NCI-H526 (cell line): ENCODE results near the gene MINDY4.
"Not testable (repeated sequence)": the region's sequence is repeated elsewhere in the genome, so short reads cannot be mapped to it uniquely, and the experiment has no call there.

Experiments
- DNase-seq, 2 experiments: peaks; one replicate each; lab custom pipeline; 2025; lab: John Stamatoyannopoulos, UW

Gene MINDY4

DNA sequence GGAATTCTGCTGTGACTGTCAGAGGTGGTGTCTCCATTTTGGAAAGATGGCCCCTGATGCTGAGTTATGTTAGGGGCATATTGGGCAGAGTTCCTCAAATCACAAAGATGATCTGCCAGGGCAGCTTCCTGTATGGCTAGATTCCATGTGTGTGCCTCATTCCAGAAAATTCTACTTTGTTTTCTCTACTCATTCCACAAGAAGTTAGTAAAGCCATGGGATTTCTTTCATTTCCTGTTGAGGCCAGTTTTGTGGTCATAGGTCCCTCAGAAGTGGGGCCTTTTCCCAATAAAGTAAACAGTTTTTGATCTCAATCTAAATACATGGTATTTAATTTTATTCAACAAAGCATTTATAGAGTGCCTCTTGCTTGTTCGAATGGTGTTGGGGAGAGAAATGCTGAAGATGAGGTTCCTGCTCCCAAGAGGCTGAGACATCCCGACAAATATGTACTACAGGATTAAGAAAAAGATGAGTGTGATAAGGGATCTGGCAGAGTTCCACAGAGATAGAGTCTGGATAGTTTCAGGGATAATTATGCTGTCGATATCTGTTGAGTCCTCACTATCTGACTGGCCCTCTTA is 33.0 kb downstream of the MINDY4 start:
- DNase-seq: no peak

DNA sequence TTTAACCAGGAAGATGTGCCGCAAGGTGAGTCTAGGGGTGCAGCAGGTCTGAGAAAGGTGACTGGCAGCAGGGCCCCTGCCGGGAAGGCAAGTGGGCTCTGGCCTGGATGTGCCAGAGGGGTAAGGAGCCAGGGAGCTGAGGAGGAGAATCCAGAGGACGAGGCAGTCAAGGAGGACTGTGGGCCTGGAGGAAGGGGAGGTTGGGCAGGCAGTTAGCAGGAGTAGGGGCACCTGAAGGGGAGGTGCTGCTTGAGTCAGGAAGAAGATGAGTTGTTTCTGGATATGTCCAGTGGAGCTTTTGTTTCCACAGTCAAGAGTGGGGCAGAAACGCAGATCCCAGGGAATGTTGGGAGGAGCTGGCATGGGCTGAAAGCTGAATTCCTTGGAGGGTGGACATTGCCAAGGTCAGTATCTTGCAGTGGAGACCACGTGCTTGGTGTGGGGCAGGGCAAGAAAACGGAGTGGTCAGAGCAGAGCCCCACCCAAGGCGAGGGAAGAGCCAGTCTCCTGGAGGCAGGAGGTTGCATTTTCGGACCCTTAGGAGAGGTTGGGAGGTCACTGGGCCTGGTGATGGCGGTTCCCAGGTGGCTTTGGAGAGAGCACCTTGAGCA is 34.0 kb downstream of the MINDY4 start:
- no peak for DNase-seq

DNA sequence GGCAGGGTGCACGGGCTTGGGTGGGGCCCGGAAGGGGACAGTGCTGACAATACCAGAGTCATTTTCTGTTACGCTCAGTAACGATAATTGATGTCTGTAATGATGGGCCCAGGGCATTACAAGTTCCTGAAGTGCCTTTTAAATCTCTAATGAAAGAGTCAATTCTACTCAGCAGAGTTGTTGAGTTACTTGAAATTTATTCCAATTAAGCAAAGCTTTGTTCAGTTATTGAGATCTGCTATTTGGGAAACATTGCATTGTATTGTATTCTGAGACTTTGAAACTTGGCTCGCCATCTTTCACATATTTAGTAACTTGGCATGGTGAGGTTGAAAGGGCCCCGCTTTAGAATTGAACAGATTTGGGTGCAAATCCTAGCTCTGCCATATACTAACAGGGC is 34.7 kb downstream of the MINDY4 start:
- DNase-seq: no peak

DNA sequence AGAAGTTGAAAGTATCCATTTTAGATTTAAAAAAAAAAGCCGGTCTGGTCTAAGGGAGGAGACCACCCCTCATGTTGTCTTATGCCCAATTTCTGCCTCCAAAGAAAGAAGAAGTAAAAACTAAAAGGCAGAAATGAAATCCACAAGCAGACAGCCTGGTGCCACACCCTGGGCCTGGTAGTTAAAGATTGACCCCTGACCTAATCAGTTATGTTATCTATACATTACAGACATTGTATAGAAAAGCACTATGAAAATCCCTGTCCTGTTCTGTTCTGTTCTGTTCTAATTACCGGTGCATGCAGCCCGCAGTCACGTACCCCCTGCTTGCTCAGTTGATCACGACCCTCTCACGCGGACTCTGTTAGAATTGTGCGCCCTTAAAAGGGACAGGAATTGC is 36.3 kb downstream of the MINDY4 start:
- DNase-seq: not testable (repeated sequence)

DNA sequence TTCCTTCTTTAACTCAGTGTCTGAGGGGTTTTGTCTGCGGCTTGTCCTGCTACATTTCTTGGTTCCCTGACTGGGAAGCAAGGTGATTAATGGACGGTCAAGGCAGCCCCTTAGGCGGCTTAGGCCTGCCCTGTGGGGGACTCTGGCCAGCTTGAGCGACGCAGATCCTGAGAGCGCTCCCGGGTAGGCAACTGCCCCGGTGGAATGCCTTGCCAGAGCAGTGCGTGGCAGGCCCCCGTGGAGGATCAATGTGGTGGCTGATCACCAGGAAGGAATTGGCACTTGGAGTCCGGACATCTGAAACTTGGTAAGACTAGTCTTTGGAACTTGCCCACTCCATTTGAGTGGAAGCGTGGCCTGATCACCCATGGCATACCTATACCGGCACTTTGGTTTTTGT is 36.7 kb downstream of the MINDY4 start:
- DNase-seq: not testable (repeated sequence)

DNA sequence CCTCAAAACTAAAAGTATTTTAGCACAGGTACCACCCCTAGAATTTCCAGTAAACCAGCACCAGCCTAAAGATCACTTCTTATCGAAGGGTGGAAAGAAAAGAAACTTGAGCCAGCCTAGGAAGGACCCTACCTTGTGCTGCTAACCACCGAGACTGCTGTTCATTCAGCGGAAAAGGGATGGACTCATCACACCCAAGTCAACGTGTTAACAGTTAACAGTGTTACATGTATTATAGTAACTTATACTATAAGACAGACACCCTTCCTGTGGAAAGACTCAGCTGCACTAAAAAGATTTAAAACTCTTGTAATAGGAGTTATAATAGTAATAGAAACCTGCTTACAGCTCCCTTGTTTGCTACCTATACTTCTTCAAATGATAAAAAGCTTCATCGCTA is 39.8 kb downstream of the MINDY4 start:
- DNase-seq: no peak

DNA sequence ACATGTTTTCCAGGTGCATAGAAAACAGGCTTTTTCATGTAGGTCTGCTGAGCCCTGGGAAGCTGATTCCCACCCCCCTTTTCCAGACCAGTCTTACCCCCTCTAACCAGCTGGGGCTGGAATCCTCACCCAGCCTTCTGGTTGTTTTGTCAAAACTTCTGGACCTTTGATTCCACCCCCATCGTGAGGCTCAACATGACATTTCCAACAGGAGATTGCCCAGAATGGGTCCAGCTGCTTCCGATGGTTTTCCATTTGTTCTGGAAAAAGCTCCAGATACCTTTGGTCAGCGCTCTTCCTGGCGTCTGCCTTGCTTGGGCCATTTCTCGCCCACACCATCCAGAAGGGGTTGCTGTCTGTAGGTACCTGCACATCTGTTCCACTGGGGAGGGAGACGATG is 41.5 kb downstream of the MINDY4 start:
- DNase-seq: no peak

DNA sequence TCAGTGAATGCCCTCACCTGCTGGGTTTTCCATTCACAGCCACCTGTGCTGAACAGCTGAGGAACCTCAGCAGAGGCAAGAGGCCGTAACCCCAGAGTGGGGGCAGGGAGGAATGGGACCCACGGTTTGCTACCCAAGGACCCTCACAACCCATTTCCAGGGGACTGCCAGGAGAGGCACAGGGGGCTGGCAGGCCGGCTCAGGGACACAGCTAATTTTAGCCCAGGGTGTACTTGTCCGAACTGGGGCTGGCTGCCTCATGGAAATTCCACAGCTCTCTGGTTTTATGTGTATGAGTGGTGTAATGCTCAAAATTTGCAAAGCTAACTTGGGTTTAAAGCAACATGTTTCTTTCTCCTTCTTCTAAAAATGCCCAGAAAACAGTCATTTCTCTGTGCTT is 42.2 kb downstream of the MINDY4 start:
- DNase-seq: no peak

DNA sequence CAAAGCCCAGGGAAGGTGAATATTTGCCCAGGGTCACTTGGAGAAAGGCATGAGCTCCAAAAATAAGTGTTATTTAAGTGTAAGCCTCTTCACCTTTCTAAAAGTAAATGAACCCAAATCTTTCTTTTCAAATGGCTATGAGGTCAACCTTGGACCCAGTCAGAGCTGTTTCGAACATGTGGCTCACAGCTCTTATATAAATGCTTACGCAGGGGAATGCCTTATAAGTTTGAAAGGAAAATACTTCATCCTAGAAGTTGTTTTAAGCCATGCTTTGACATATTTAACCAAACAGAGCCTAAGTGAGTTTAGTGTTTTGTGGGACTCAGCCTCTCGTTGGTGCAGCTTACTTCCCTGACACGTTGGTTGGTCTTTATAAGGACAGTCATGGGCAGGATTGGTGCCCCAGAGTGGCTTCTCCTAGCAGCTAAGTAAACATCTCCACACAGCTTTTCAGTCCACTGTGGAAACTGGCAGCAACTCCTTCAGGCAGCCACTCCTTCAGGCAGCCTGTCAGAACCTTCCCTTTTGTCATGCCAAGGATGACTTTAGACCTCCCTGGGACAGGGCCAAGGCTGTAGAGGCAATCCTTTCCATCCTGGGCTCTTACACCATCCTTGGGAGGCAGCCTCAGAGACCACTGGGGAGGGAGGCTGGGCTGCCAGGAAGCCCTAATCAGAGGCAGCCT is 43.6 kb downstream of the MINDY4 start:
- no peak for DNase-seq

DNA sequence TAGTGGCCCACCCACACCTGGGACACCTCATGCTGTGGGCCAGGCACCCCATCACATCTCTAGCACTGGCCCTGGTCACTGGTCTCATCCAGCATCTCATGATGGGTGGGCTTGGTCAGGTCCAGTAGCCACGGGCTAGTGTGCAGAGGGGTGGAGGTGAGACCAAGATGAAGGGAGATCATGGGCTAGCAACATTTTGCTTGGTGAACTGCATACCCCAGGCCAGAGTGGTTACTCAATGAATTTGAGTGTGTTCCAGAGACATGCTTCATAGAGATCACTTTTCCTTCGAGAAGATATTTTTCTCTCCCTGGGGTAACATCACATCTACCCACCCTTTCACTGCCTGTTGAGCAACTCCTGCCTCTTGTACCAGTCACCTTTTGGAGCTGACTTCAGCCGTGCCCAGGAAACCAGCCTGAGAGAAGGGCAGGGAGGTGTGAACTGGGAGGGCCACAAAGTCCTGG is 44.2 kb downstream of the MINDY4 start:
- no peak for DNase-seq

DNA sequence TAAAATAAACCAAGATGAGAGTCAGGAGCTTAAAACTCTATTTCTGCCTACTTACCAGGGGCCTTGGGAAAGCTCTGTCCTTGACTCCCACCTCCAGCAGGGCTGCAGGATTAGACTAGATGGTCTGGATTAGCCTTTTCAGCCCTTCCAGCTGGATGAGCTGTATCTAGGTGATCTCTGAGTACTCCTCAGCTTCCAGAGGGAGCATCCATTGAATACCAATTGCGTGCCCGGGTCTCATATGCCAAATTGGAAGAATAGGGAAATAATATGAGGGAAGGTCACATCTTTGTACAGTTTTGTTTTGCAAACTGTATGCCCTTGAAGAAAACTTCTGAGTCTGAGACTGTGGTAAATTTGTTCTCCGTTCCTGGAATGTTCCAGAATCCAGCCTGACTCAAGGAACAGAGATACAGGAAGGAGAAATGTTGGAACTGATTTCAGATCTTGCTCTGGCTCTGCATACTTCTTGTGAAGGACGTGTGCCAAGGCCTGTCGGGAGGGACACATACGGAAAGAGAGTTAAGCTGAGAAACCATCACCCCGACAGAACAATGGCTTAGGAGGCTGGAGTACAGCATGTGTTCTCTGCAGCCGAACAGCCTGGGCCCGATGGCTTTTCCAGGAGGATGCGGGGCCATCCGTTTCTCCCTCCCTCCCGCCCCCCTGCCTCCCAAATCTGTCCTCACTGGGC is 44.9 kb downstream of the MINDY4 start:
- no peak for DNase-seq

DNA sequence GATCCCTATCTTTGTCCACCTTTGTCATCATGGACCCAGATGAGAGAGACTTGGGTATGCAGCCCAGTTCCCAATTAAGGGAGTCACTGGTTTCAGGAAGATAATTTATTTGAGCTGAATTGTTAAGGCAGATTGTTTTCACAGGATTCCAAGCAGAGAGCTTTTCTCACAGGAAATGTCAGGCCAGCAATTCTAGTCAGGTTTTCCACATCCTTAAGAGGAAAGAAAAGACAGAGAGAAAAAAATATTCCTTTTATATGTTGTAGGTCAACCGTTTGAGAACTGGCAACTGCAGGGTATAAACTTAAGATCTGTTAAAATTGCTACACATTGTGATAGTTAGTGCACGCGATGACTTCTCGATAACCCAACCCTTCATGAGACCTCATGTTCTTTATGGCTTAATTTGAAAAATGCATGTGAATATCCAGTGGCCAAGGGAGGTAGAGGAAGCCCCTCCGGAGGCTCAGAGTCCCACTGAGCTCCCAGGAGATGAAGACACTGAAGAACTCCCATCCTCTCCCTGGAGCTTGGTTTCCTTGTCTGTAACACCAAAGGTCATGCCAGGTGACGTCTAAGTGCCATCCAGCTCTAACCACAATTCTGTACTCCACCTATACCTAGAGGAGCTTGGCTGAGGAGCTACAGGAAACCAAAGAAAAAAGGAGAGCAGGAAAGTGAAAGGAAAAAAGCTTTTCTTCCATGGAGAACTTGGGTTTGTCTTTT is 45.6 kb downstream of the MINDY4 start:
- no peak for DNase-seq

DNA sequence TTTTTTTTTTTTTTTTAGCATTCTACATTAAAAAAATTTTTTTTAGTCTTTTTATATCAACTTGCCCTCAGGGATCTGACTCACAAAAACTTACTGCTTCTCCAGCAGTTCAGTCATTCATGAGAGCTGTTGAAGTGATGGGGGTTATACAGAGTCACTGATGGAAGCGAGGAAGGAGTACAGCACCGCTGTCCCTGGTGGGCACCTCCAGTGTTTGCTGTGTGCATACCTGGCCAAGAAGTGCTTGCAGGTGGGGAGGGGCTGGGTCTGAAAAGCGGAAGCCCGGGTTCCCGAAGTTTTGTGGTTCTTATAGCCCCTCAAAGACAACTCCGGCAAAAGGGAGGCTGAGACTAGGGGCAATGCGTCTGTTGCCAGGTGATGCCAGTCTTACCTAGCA is 46.2 kb downstream of the MINDY4 start:
- DNase-seq: no peak

DNA sequence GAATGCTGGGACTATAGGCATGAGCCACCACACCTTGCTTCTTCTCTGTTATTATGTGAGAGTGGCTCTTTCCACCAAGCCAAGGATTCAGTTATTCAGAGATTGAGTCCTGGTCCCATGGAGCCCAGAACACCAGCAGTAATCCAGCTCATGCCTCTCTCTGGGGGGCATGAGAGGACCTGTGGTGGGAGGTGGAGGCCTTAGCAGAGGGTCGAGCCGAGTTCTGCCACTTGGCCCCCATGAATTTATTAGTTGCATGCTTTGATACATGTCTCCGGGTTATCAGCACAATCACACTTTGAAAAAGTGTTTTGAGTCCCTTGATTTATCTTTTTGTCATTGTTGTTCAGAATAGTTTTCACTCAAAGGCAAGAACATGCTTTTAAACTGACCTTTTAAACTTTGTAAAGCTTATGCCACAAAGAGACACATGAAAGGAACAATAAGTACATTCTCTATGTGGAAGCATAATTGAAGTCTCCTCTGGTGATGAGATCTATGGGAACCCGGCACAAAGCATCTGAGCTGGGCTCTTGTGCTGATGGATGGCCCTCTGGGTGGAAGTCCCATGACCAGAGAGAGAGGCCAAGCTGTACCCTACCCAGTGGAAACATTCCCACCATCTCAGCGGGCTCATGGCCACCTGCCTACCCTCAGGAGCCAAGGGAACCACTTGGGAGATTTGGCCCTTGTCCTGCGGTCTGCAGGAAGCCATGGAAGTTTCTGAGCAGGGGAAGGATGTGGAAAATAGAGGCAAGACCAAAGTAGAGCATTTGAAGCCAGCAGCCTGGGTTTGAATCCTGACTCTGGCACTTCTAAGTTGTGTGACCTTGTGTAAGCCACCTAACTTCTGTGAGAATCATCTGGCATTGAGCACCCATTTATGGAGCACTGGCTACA is 53.9 kb downstream of the MINDY4 start:
- no peak for DNase-seq

DNA sequence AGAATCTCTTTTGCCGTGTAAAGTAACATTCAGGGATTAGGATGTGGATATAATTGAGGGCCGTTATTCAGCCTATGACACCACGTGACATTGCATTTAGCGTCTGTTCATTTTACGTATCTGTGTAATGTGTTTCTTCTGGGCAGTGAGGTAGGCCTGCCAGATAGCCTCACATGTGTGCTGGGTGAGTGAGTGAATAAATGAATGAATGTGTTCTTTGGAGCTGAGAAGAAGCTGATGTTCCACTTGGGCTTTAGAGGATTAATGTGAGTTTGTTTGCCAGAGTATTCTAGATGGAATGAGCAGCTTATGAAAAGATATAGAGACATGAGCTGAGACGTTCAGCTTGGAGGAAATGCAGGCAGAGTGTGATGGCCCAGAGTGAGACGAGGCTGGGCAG is 55.0 kb downstream of the MINDY4 start:
- DNase-seq: no peak

DNA sequence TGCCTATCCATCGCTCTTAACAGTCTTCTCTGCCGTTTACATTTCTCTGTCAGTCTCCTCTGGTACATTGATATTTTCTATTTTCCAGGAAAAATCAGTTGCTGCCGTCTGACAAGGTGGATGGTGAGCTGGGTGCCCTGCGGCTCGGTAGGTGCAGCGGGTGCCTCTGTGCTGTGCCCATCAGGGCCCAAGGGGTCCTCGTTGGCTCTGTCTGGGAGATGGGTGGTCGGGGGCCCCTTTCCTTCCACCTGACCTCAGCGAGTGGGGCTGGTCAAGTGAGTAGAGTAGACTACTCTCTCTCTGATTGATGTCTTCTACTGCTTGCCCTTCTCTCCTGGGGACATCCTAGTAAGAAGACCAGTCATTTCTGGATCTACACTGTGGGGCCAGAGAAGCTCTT is 57.4 kb downstream of the MINDY4 start:
- no peak for DNase-seq

DNA sequence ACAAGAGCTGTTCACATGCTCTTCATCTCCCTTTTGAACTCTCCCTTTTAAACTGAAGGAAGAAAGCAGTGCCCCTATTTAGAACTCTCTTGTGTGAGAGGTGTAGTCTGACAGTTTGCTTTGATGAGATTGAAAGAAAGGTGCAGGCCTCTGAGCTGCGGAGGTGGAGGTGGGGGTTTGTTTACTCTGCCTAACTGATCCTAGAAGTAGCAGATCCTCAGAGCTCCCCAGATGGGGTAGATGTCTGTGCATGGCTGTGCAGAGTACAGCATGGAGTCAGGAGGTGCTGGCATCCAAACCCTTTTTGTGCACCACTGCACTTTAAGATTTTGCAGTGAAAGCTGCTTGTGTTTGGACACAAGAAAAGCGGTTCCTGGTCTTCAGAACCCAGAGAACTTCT is 58.3 kb downstream of the MINDY4 start:
- DNase-seq: no peak

DNA sequence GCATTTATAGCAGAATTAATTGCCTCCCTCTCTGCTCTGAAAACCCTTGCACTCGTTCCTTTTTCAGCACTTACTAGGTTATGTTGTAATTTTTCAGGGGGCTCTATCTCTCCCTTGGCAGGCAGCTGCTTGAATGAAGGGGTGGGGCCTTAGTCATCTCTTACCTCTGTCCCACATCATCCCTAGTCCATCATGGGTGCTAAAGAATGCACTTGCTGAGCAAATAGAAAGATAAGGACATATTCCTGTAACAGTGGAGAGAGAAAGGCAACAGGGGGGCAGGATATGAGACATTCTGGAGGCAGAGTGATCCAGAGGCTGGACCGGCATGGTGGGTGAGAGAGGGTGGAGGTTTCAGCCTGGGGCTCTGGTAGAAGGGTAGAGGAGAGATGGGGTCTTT is 60.0 kb downstream of the MINDY4 start:
- no peak for DNase-seq

DNA sequence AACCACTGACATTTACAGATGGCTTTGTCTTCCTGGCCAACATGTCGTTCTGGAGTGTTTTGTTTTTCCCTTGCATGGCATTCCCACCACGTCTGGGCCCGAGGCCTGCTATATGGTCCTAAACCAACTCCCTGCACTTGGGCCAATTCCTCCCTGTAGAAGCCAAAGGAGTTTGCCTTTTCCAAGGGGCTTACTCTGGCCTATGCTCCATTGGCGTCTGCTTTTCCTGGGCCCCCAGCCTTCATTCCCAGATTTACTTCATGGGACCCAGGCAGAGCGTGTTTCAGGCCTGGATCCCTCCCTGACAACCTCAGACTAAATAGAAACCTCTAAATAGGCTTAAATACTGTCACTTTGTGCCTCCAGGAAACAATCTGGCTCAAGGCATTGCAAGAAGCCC is 60.7 kb downstream of the MINDY4 start:
- no peak for DNase-seq

DNA sequence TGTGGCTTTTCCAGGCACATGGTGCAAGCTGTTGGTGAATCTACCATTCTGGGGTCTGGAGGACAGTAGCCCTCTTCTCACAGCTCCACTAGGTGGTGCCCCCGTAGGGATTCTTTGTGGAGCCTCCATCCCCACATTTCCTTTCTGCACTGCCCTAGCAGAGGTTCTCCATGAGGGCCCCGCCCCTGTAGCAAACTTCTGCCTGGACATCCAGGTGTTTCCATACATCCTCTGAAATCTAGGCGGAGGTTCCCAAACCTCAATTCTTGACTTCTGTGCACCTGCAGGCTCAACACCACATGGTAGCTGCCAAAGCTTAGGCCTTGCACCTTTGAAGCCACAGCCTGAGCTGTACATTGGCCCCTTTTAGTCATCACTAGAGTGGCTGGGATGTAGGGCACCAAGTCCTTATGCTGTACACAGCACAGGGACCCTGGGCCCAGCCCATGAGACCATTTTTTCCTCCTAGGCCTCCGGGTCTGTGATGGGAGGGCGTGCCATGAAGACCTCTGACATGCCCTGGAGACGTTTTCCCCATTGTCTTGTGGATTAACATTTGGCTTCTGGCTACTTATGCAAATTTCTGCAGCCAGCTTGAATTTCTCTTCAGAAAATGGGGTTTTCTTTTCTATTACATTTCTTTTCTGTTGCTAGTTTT is 62.9 kb downstream of the MINDY4 start:
- not testable (repeated sequence) for DNase-seq

DNA sequence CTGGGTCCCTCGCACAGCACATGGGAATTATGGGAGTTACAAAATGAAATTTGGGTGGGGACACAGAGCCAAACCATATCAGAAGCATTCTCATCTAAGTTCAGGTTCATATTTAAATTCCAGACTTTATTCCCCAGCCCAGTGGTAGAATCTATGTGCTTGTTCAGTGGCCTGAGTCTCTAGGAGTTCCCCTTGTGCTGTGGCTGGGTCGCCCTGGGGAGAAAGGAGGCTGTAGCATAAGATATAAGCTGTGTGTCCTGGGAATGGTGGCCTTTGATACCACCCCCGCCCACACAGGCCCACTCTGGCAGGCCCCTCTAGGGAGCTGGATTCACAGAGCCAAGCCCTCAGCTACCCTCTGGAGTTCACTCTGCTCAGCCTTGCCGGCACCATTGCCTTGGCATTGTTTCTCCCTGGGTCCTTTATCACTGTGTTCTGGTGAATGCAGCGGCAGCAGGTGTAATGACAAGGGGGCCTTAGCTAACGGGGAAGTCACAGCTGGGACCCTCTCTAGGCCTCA is 64.2 kb downstream of the MINDY4 start:
- no peak for DNase-seq
